HTR-8/SVneo (cell line): ENCODE measurements around the gene ANKS1B.
"Not testable (repeated sequence)": the region's sequence is repeated elsewhere in the genome, so short reads cannot be mapped to it uniquely, and the experiment has no call there.

Experiments
- DNase-seq: peaks from one replicate; pipeline ENCODE4 v3.0.0; 2011; ENCODE audit warnings: low spot score, mixed read lengths; ENCODE audit not compliant: insufficient read length
- FAIRE-seq: peaks from 2 replicates; lab custom pipeline; 2011; peaks lifted over from hg19 to GRCh38; lab: Jason Lieb, UNC

Gene ANKS1B

GRCh38 chr12:98882526-98882925 lies 1102.2 kb downstream of the ANKS1B start:
- FAIRE-seq (no peak), DNase-seq (no peak)

GRCh38 chr12:98873776-98874175 lies 1111.0 kb downstream of the ANKS1B start:
- no peak for FAIRE-seq
- no peak for DNase-seq

GRCh38 chr12:98870504-98870903 lies 1114.2 kb downstream of the ANKS1B start:
- FAIRE-seq, result peak; percentile 13
- DNase-seq, result no peak

- no peak for FAIRE-seq
These were observed 1114.7 kb downstream of the ANKS1B start for GRCh38 chr12:98869886-98870503.

GRCh38 chr12:98868538-98868937 lies 1116.2 kb downstream of the ANKS1B start:
- FAIRE-seq, result no peak
- DNase-seq, result no peak

More at GRCh38 chr12:98869886-98870503, 1114.7 kb downstream of the ANKS1B start:
- DNase-seq, result no peak

- no peak for FAIRE-seq
- no peak for DNase-seq
These were observed 1116.7 kb downstream of the ANKS1B start for GRCh38 chr12:98868076-98868475.

- DNase-seq (no peak), FAIRE-seq (no peak)
These were observed 1120.4 kb downstream of the ANKS1B start for GRCh38 chr12:98864363-98864762.

GRCh38 chr12:98863167-98863566 lies 1121.6 kb downstream of the ANKS1B start:
- no peak for FAIRE-seq

GRCh38 chr12:98861251-98861650 lies 1123.5 kb downstream of the ANKS1B start:
- DNase-seq, result no peak
- no peak for FAIRE-seq

More at GRCh38 chr12:98863167-98863566, 1121.6 kb downstream of the ANKS1B start:
- no peak for DNase-seq

GRCh38 chr12:98856897-98857540 lies 1127.7 kb downstream of the ANKS1B start:
- no peak for DNase-seq

GRCh38 chr12:98852181-98852580 lies 1132.6 kb downstream of the ANKS1B start:
- DNase-seq, result no peak
- no peak for FAIRE-seq

More at GRCh38 chr12:98856897-98857540, 1127.7 kb downstream of the ANKS1B start:
- FAIRE-seq, result no peak

GRCh38 chr12:98847242-98847641 lies 1137.5 kb downstream of the ANKS1B start:
- FAIRE-seq (no peak), DNase-seq (no peak)

- no peak for DNase-seq
- FAIRE-seq, result no peak
These were observed 1138.8 kb downstream of the ANKS1B start for GRCh38 chr12:98845957-98846356.

- FAIRE-seq (no peak), DNase-seq (no peak)
These were observed 1144.4 kb downstream of the ANKS1B start for GRCh38 chr12:98840325-98840724.

- no peak for FAIRE-seq
- no peak for DNase-seq
These were observed 1146.5 kb downstream of the ANKS1B start for GRCh38 chr12:98838231-98838647.

- not testable (repeated sequence) for FAIRE-seq, DNase-seq
These were observed 1147.5 kb downstream of the ANKS1B start for GRCh38 chr12:98837134-98837752.

- FAIRE-seq (no peak), DNase-seq (no peak)
These were observed 1154.1 kb downstream of the ANKS1B start for GRCh38 chr12:98830657-98831056.

- FAIRE-seq (no peak), DNase-seq (no peak)
These were observed 1155.7 kb downstream of the ANKS1B start for GRCh38 chr12:98828802-98829600.

GRCh38 chr12:98823012-98823411 lies 1161.7 kb downstream of the ANKS1B start:
- no peak for DNase-seq
- FAIRE-seq, result no peak

- no peak for FAIRE-seq
- DNase-seq, result no peak
These were observed 1162.9 kb downstream of the ANKS1B start for GRCh38 chr12:98821866-98822265.

- DNase-seq (no peak), FAIRE-seq (no peak)
These were observed 1163.5 kb downstream of the ANKS1B start for GRCh38 chr12:98821232-98821631.
